GM06990 (cell line): ENCODE data around the gene KMT2C.
"Not testable (repeated sequence)": the region's sequence is repeated elsewhere in the genome, so short reads cannot be mapped to it uniquely, and the experiment has no call there.

Source experiments
- DNase-seq: peaks from one replicate; pipeline ENCODE4 v3.0.0-alpha.2; 2011; ENCODE audit not compliant: insufficient read length; ENCODE audit errors: extremely low read depth
- H3K27me3 ChIP-seq: replicated peaks from 2 replicates; pipeline ENCODE4 v1.6.0; 2011; ENCODE audit warnings: low read length; ENCODE audit not compliant: control insufficient read depth, insufficient read depth
- H3K36me3 ChIP-seq: 2 replicates; pipeline ENCODE4 v1.5.1; 2011; ENCODE audit warnings: low read length; ENCODE audit not compliant: control insufficient read depth, insufficient read depth
- H3K4me3 ChIP-seq: replicated peaks from 2 replicates; pipeline ENCODE4 v1.5.1; 2011; ENCODE audit warnings: low read depth, mild to moderate bottlenecking, control low read depth, low read length
- CTCF ChIP-seq: IDR thresholded peaks from 2 replicates; pipeline ENCODE4 v1.5.1; 2011; ENCODE audit warnings: low read length, control low read depth, mild to moderate bottlenecking, inconsistent platforms; ENCODE audit not compliant: insufficient read depth, poor library complexity, severe bottlenecking

Gene KMT2C

GRCh38 chr7:152382244-152382643, 53.6 kb downstream of the KMT2C start:
- Histone ChIP-seq H3K4me3 (no peak overlapping the region), H3K36me3 (no peaks in the 10 kb centered on the region), H3K27me3 (no peaks in the 10 kb centered on the region)
- no peak for DNase-seq
- no peak for TF ChIP-seq CTCF

DNA sequence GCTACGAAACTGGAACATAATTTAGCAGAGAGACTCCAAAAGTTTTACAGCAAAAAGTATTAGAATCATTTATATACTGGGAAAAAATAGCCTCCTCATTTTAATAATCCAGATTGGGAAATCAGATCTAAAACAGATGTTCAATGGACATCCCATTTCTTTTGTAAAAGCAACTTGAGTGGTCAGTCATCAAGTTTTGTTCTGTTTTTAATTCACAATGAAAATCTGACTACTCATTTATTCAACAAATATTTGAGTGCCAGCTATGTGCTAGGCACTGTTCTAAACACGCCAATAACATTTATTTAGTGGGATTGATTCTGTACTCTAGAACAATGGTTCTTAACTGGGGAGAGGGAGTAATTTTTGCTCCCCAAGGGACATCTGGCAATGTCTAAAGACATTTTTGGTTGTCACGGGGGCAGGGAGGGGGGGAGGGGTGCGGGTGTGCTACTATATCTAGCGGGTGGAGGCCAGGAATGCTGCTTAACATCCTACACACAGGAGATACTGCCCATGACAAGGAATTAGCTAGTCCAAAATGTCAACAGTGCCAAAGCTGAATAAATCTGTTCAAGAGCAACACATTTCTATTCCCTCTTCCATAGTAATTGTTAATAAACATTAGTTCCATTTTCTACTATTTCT, 54.7 kb downstream of the KMT2C start:
- H3K4me3 ChIP-seq, DNase-seq, H3K36me3 ChIP-seq, H3K27me3 ChIP-seq: not testable (repeated sequence)

- H3K27me3 ChIP-seq, H3K4me3 ChIP-seq, H3K36me3 ChIP-seq, DNase-seq: not testable (repeated sequence)
Observed at GRCh38 chr7:152378497-152378896, 57.3 kb downstream of the KMT2C start.

- H3K36me3 ChIP-seq, H3K27me3 ChIP-seq, H3K4me3 ChIP-seq, DNase-seq: not testable (repeated sequence)
Observed at GRCh38 chr7:152376716-152377484, 58.9 kb downstream of the KMT2C start.

DNA sequence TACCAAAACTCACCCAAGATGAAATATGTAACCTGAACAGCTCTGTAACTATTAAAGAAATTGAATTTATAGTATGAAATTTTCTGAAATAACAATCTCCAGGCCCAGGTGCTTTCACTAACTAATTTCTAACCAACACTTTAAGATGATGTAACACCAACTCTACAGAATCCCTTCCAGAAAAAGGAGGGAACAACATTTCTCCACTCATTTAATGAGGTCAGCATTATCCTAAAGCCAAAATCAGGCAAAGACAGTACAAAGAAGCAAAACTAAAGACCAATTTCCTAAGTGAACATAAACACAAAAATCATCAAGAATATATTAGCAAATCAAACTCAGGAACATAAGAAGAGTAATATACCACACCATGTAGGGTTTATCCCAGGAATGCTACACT, 65.5 kb downstream of the KMT2C start:
- no peaks in the 10 kb centered on the region for H3K36me3 ChIP-seq
- no peak for TF ChIP-seq CTCF
- no peaks in the 10 kb centered on the region for H3K27me3 ChIP-seq
- no peak for DNase-seq
- no peak overlapping the region for H3K4me3 ChIP-seq

- no peak overlapping the region for H3K4me3 ChIP-seq
- no peak for DNase-seq
- no peaks in the 10 kb centered on the region for H3K27me3 ChIP-seq
- no peaks in the 10 kb centered on the region for H3K36me3 ChIP-seq
- no peak for TF ChIP-seq CTCF
Observed at GRCh38 chr7:152369518-152369917, 66.3 kb downstream of the KMT2C start.

- TF ChIP-seq CTCF, result no peak
- H3K4me3 ChIP-seq, result no peak overlapping the region
- DNase-seq, result no peak
- H3K27me3 ChIP-seq, result no peaks in the 10 kb centered on the region
- no peaks in the 10 kb centered on the region for H3K36me3 ChIP-seq
Observed at GRCh38 chr7:152367170-152367569, 68.6 kb downstream of the KMT2C start.
